Amniotic stem cell (primary cell): ENCODE data around the gene EMC9.

Experiments
- DNase-seq: peaks from one replicate; lab custom pipeline; 2025; lab: John Stamatoyannopoulos, UW

Gene EMC9

GRCh38 chr14:24141097-24141880 lies at the start of gene EMC9:
TSS of gene EMC9 (minus strand) at chr14:24141591. CDS start at chr14:24141304, 287 bp downstream.
- DNase-seq, result peak; percentile 100

DNA sequence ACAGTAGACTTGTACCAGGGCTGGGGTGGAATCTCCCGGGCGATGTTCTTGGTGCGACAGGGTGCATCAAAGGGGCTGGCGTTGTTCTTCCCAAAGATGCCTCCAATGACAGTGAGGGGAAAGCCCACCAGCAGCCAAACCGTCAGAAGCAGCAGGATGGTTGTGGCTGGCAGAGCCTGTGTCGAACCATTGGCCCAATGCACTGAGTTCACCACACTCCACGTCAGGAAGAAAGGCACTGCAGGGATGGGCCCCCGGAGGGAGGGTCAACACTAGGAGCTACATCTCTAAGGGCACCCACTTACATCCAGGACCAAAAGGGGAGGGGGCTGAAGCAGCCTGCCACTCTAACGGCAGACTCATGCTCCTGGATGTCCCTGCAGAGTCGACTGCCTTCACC lies 49.0 kb upstream of the EMC9 start:
- DNase-seq, result no peak

DNA sequence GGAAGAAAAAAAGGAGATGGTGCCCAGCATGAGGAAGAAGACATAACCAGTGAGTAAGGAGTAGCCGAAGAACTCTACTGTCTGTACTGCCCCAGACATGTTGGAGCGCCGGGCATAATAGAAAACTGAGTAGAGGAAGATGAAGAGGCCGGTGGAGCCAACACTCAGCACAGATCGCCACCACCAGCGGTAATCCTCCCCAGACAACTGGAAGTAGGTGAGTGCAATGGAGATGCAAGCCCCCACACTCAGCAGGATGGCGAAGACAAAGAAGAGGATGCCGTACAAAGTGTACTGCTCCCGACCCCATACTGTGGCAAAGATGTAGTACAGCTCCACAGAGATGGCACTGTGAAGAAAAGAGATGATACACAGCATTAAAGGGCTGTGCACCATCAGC lies 48.1 kb upstream of the EMC9 start:
- DNase-seq, result no peak

DNA sequence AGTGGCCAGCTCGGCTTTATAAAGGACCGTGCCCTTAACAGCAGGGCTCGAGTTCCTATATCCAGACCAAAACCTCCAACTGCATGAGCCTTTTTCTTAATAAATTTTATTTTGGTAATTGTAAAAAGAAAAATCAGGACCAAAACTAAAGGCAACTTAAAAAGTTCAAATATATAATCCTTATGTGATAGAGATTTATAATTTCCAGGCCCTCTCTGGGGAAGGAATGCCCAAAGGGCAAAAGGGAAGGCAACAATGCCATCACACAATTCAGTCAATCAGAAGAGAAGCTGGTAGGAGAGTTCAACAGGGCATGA lies 47.6 kb upstream of the EMC9 start:
- no peak for DNase-seq

GRCh38 chr14:24188251-24189058 lies 47.1 kb upstream of the EMC9 start, which contains the start of gene IPO4:
TSS of gene IPO4 (minus strand) at chr14:24188816. CDS start at chr14:24188787, 29 bp downstream.
- DNase-seq, result peak; percentile 97

GRCh38 chr14:24187539-24187915 lies 46.1 kb upstream of the EMC9 start:
- no peak for DNase-seq

DNA sequence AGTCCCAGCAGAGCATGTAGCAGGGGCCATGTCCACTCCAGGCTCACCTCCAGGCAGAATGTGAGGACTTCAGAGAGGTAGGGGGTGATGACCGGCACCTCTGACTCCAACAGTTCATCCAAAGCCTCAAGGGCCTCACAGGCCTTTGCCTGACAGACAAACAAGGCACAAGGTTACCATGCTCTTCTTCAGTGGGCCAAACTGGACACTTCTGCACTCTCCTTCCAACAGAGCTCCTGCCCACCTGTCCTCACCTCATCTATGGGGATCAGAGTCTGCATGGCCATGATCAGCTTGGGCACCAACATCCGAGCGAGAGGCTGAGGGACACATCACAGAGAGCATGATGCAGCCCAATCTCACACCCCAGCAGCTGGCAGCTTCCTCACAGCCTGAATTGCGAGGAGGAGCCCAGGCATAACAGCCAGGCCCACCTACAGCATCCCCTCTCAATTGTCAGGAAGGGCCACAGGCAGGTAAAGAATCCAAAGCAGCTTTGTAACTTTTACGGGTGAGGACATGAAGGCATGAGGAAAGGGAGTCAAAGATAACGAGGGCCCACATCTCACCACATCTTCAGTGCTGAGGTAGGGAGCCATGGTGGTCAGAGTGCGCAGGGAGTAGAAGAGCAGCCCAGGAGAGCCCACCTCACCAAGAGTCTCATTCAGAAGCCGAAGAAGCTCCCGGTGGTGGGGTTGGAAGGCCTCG lies 45.6 kb upstream of the EMC9 start:
- no peak for DNase-seq

DNA sequence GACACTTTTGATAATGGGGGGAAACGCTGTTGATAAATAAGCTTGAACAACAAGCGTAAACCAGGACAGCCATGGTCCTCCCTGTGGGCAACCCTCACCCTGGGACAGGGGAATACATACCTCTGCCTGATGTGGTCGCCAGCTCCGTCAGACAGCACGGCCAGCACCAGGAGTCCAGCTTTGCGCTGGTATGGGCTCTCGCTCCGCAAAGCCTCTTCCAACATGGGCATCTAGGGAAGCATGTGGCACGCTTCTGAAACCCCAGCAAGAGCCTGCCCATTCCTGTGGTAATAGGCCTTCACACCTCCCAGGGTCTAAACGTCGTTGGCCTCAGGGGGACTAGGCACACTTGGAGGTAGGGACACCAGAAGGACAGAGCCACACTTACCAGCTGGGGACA lies 44.4 kb upstream of the EMC9 start:
- no peak for DNase-seq

- DNase-seq, result no peak
These were observed 43.6 kb upstream of the EMC9 start for GRCh38 chr14:24185026-24185425.

GRCh38 chr14:24184104-24184970 lies 42.9 kb upstream of the EMC9 start:
- DNase-seq, result no peak

- DNase-seq, result no peak
These were observed 41.7 kb upstream of the EMC9 start for GRCh38 chr14:24183014-24183481.

- DNase-seq, result no peak
These were observed 40.9 kb upstream of the EMC9 start for GRCh38 chr14:24182110-24182882.

- no peak for DNase-seq
These were observed 40.1 kb upstream of the EMC9 start for GRCh38 chr14:24181371-24182077.

- DNase-seq, result peak; percentile 12
These were observed 38.8 kb upstream of the EMC9 start for GRCh38 chr14:24179961-24180796.

DNA sequence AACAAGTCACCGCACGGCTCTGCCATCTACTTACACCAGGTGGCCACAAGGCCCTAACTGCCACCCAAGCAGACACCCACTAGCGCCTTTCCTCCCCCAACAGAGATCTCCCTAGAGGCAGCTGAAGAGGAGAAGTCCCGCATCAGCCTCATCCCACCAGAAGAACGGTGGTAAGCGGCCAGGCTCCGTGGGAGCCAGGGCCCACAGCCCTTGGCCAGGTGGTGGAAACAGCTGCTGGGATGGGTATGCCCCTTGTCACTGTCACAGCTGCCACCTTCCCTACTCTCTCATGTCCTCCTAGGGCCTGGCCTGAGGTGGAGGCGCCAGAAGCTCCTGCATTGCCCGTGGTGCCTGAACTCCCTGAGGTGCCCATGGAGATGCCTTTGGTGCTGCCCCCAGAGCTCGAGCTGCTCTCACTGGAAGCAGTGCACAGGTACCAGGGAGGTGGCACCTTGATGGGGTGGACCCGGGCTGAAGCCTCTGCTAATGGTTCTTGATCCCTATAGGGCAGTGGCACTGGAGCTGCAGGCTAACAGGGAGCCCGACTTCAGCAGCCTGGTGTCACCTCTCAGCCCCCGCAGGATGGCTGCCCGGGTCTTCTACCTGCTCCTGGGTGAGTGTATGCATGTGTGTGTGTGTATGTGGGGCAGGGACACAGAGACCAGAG lies 38.0 kb upstream of the EMC9 start:
- DNase-seq, result no peak

GRCh38 chr14:24178399-24179178 lies 37.2 kb upstream of the EMC9 start:
- no peak for DNase-seq

DNA sequence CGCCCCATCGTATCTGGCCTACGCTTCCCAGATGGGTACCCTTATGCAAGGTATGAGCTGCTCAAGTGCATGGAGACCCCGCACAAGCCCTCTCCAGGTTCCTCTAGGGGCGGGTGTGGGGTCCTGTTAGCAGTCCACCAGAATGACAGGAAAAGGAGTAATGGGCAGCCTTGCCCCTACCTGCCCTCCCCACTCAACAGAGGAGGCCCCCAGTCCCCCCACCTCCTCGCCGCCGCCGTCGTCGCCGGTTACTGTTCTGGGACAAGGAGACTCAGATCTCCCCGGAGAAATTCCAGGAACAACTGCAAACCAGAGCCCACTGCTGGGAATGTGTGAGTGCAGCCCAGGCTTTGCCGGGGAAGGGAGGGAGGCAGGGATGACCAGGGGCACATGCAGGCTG lies 36.5 kb upstream of the EMC9 start:
- DNase-seq, result no peak
